OCI-LY3 (cell line): ENCODE measurements around the gene ABTB2.

Source experiments
- H2AFZ ChIP-seq: fragments of 200-600, 300-600 bp; shearing (Covaris generic); 2 replicates; pipeline ENCODE4 v1.6.0; 2014; ENCODE audit warnings: antibody characterized with exemption, low read depth, low read length
- H3K27ac ChIP-seq: fragments of 200-600, 300-600 bp; sonication (generic); 2 replicates; pipeline ENCODE4 v1.5.1; 2014; ENCODE audit warnings: mild to moderate bottlenecking, low read length, moderate library complexity, mixed read lengths
- H3K27me3 ChIP-seq: fragments of 200-600, 300-600 bp; sonication (generic); 2 replicates; pipeline ENCODE4 v1.6.1; 2014; ENCODE audit warnings: low read depth, low read length, mixed read lengths
- H3K36me3 ChIP-seq: fragments of 200-600, 300-600 bp; sonication (generic); replicated peaks from 2 replicates; pipeline ENCODE3; 2014; ENCODE audit warnings: low read depth, low read length, mixed read lengths
- H3K4me1 ChIP-seq: fragments of 300-600, 200-600 bp; sonication (generic); 2 replicates; pipeline ENCODE4 v1.6.1; 2014; ENCODE audit warnings: low read length, mixed read lengths
- H3K4me2 ChIP-seq: fragments of 200-600, 300-600 bp; sonication (generic); 2 replicates; pipeline ENCODE4 v1.6.1; 2014; ENCODE audit warnings: low read length, mixed read lengths
- H3K4me3 ChIP-seq: fragments of 300-600, 200-600 bp; sonication (generic); 2 replicates; pipeline ENCODE4 v1.5.1; 2014; ENCODE audit warnings: antibody characterized with exemption, mild to moderate bottlenecking, low read length, moderate library complexity
- H3K79me2 ChIP-seq: fragments of 300-600, 200-600 bp; shearing (Covaris generic); 2 replicates; pipeline ENCODE4 v1.6.1; 2014; ENCODE audit warnings: mild to moderate bottlenecking, low read length, mixed read lengths
- H3K9ac ChIP-seq: fragments of 300-600, 200-600 bp; shearing (Covaris generic); 2 replicates; pipeline ENCODE4 v1.6.0; 2014; ENCODE audit warnings: mild to moderate bottlenecking, low read length, moderate library complexity
- H3K9me3 ChIP-seq: fragments of 200-600, 300-600 bp; shearing (Covaris generic); 2 replicates; pipeline ENCODE4 v1.6.1; 2014; ENCODE audit warnings: low read length, mixed read lengths; ENCODE audit not compliant: insufficient read depth
- H4K20me1 ChIP-seq: fragments of 200-600, 300-600 bp; sonication (generic); 2 replicates; pipeline ENCODE4 v1.6.1; 2016; ENCODE audit warnings: low read length, mixed read lengths; ENCODE audit not compliant: insufficient read depth
- CTCF ChIP-seq: fragments of 200-600, 300-600 bp; sonication (generic); IDR thresholded peaks from 2 replicates; pipeline ENCODE4 v1.5.1; 2014; ENCODE audit warnings: antibody characterized with exemption, low read length, low read depth
- EZH2phosphoT487 ChIP-seq: fragments of 200-600 bp; shearing (Covaris generic); IDR thresholded peaks from 2 replicates; pipeline ENCODE4 v1.6.1; 2018; ENCODE audit warnings: antibody characterized with exemption, mixed run types, low read depth

The ABTB2 gene

DNA sequence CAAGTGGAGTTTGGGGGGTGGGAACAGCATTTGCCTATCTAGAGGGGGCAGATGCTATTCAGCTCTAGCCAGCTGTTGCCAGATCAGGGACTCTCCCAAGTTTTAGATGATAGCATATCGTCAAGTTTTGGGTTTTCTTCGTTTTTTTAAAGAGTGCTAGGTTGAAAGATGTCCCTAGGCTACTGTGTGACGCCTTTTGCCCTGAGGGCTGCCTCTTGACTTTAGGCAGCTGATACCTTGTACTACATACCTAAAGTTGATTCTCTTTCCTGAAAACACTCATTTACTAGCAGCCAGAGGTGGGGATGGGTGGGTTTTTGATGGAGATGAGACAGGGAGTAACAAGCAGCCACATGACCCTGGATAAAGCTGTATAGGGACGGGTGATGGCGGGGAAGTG is 87.1 kb downstream of the ABTB2 start:
- Histone ChIP-seq H3K9me3 (no peaks in the 10 kb centered on the region), H3K27me3 (no peaks in the 10 kb centered on the region), H3K4me2 (no peak overlapping the region), H3K27ac (no peak overlapping the region), H3K36me3 (no peaks in the 10 kb centered on the region), H3K9ac (no peak overlapping the region), H3K4me1 (peaks cover 19% of the 10 kb centered on the region), H3K79me2 (peaks cover 15% of the 10 kb centered on the region; the same call in 1 of the 2 replicates), H4K20me1 (no peaks in the 10 kb centered on the region), H3K4me3 (no peak overlapping the region), H2AFZ (no peak overlapping the region)
- TF ChIP-seq EZH2phosphoT487 (no peak), CTCF (no peak)

- H3K79me2 ChIP-seq, result peaks cover 15% of the 10 kb centered on the region; the same call in 1 of the 2 replicates
- H3K27me3 ChIP-seq, result no peaks in the 10 kb centered on the region
- H3K9ac ChIP-seq, result no peak overlapping the region
- H3K27ac ChIP-seq, result no peak overlapping the region
- H3K4me2 ChIP-seq, result no peak overlapping the region
- no peaks in the 10 kb centered on the region for H4K20me1 ChIP-seq
- TF ChIP-seq EZH2phosphoT487, result no peak
- TF ChIP-seq CTCF, result no peak
- H3K4me3 ChIP-seq, result no peak overlapping the region
- H3K4me1 ChIP-seq, result peaks cover 22% of the 10 kb centered on the region
- no peaks in the 10 kb centered on the region for H3K9me3 ChIP-seq
- H2AFZ ChIP-seq, result no peak overlapping the region
- no peaks in the 10 kb centered on the region for H3K36me3 ChIP-seq
Measured at GRCh38 chr11:34269694-34270245, 88.0 kb downstream of the ABTB2 start.

DNA sequence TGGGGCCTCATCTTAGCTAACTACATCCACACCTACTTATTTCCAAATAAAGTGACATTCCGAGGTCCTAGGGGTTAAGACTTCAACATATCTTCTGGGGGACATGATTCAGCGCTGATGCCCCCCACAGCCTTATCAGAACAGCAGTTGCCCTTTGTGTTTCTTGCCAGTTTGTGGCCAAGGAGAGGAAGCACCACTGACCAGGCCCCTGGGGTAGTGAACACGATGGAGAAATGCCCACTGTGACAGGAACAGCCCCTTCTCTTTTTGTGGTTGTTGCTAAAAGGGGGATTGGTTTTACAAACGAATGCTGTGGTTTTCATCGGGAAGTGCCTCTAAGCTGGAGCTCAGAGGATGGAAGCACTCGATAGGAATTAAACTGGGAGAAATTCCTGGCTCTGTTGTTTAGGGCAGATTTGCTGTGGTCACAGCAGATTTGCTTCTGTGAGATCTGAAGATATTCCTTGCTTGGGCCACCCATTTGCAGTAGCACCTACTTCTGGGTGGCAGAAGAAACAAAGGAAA is 88.8 kb downstream of the ABTB2 start:
- Histone ChIP-seq H3K36me3 (no peaks in the 10 kb centered on the region), H3K4me3 (no peak overlapping the region), H3K4me2 (no peak overlapping the region), H3K27me3 (no peaks in the 10 kb centered on the region), H4K20me1 (no peaks in the 10 kb centered on the region), H3K27ac (no peak overlapping the region), H3K9me3 (no peaks in the 10 kb centered on the region), H3K4me1 (peaks cover 25% of the 10 kb centered on the region), H3K9ac (no peak overlapping the region), H2AFZ (no peak overlapping the region), H3K79me2 (peaks cover 15% of the 10 kb centered on the region; the same call in 1 of the 2 replicates)
- TF ChIP-seq EZH2phosphoT487 (no peak), CTCF (no peak)

DNA sequence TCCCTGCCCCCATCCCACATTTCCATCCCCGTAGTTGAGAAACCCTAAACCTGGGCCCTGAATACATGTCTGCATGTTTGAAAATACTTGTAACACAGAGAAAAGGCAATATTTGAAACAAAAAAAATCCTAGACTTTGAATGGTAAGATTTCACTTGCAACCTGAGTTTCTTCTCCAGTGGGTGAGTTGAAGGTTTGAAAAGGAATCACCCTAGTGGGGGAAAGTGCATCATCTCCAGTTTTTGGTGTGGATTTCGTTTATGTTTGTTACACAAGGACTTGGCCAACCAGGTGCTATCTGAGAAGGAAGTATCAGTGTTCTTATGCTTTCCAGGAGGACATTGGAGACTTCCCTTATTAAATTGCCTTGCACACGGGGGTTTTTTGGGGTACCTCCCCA is 90.4 kb downstream of the ABTB2 start:
- Histone ChIP-seq H3K4me2 (peak overlapping the region; percentile 60), H3K9me3 (no peaks in the 10 kb centered on the region), H4K20me1 (no peaks in the 10 kb centered on the region), H3K79me2 (peaks cover 20% of the 10 kb centered on the region; the same call in 1 of the 2 replicates), H2AFZ (peak overlapping the region; percentile 31; the same call in 1 of the 2 replicates), H3K9ac (no peak overlapping the region), H3K36me3 (no peaks in the 10 kb centered on the region), H3K27me3 (no peaks in the 10 kb centered on the region), H3K27ac (no peak overlapping the region), H3K4me3 (peak overlapping the region; percentile 22; the same call in 1 of the 2 replicates), H3K4me1 (peaks cover 25% of the 10 kb centered on the region)
- TF ChIP-seq EZH2phosphoT487 (no peak), CTCF (no peak)
